GM12878 (cell line): ENCODE results near the gene NCDN. TPM values are rescaled to one million over a fixed set of nuclear protein-coding genes. Genes with fewer than 3 reads are reported as not detected.

Experiments
- ATAC-seq: fragments of 200-7000 bp; cut with Tn5 transposase; 3 replicates; pipeline ENCODE4 v1.9.1; 2020; ENCODE audit warnings: mild to moderate bottlenecking, moderate library complexity
- BruUV-seq: library from RNA; stranded (reverse); fragments of 400-500 nt; replicated peaks from 2 replicates; lab custom pipeline; 2021; lab: Mats Ljungman, UMichigan
- CTCF ChIA-PET: fragments of 300-600 bp; sonication (Branson Sonifier 250); formaldehyde crosslinking; extraction: SDS; loops from one replicate; lab custom pipeline; 2021; ENCODE audit warnings: inconsistent platforms; lab: Yijun Ruan, JAX
- POLR2A ChIA-PET: fragments of 350-600 bp; formaldehyde crosslinking; extraction: SDS; loops from one replicate; lab custom pipeline; 2021; ENCODE audit warnings: inconsistent platforms; lab: Charles Lee
- RAD21 ChIA-PET: fragments of 300-600 bp; sonication (Branson Sonifier 250); formaldehyde crosslinking; loops from one replicate; lab custom pipeline; 2023; ENCODE audit warnings: antibody characterized with exemption; ENCODE audit not compliant: unreplicated experiment; lab: Charles Lee
- SMC1A ChIA-PET: fragments of 300-600 bp; sonication (Branson Sonifier 250); formaldehyde crosslinking; loops from one replicate; lab custom pipeline; 2023; ENCODE audit not compliant: unreplicated experiment, uncharacterized antibody; lab: Charles Lee
- DNase-seq: peaks from one replicate; pipeline ENCODE4 v3.0.0-alpha.2; 2011; ENCODE audit warnings: low read depth, low spot score
- FAIRE-seq: peaks from 3 replicates; lab custom pipeline; 2011; peaks lifted over from hg19 to GRCh38; lab: Jason Lieb, UNC
- H2AFZ ChIP-seq: 2 replicates; pipeline ENCODE4 v1.6.0; 2011; ENCODE audit warnings: low read depth, low read length, control low read depth; ENCODE audit not compliant: control insufficient read depth
- H3K27ac ChIP-seq: 2 replicates; pipeline ENCODE4 v1.5.1; 2011; ENCODE audit warnings: control low read depth; ENCODE audit not compliant: control insufficient read depth, insufficient read depth
- H3K27me3 ChIP-seq, 2 experiments: replicated peaks in 1 of 2; 2 replicates each; pipeline versions ENCODE4 v1.6.0 to v1.6.1; 2011; ENCODE audit warnings: low read length in 1 of 2; ENCODE audit not compliant: control insufficient read depth in 2 of 2, insufficient read depth in 2 of 2
- H3K36me3 ChIP-seq, 2 experiments: 2 replicates each; pipeline ENCODE4 v1.5.1; 2011; ENCODE audit warnings: low read length in 1 of 2; ENCODE audit not compliant: control insufficient read depth in 2 of 2, insufficient read depth in 2 of 2
- H3K4me1 ChIP-seq: 2 replicates; pipeline ENCODE4 v1.6.1; 2011; ENCODE audit warnings: mild to moderate bottlenecking, low read length, moderate library complexity, mixed read lengths; ENCODE audit not compliant: control insufficient read depth, insufficient read depth
- H3K4me2 ChIP-seq: 2 replicates; pipeline ENCODE4 v1.6.0; 2011; ENCODE audit warnings: control low read depth; ENCODE audit not compliant: control insufficient read depth, insufficient read depth
- H3K4me3 ChIP-seq: fragments of 200-600 bp; sonication (generic); 2 replicates; pipeline ENCODE4 v1.5.1; 2016
- H3K79me2 ChIP-seq: 2 replicates; pipeline ENCODE4 v1.6.0; 2011; ENCODE audit warnings: low read length; ENCODE audit not compliant: control insufficient read depth, insufficient read depth
- H3K9ac ChIP-seq: 2 replicates; pipeline ENCODE4 v1.8.0; 2011; ENCODE audit warnings: low read length, control low read depth, mixed read lengths; ENCODE audit not compliant: control insufficient read depth, insufficient read depth
- H3K9me3 ChIP-seq: replicated peaks from 3 replicates; pipeline ENCODE4 v1.5.1; 2011; ENCODE audit warnings: mild to moderate bottlenecking, low read length; ENCODE audit not compliant: control insufficient read depth, insufficient read depth
- H4K20me1 ChIP-seq: 2 replicates; pipeline ENCODE4 v1.6.0; 2011; ENCODE audit not compliant: control insufficient read depth, insufficient read depth
- HDAC2 ChIP-seq: fragments of 200-600 bp; sonication (generic); IDR thresholded peaks from 2 replicates; pipeline ENCODE4 v1.6.1; 2017
- MXI1 ChIP-seq: fragments of 150-350 bp; IDR thresholded peaks from 2 replicates; pipeline ENCODE4 v1.6.1; 2011; ENCODE audit warnings: low read depth, mild to moderate bottlenecking, inconsistent platforms, low read length, improper control_type of control experiment
- MYC ChIP-seq: IDR thresholded peaks from 2 replicates; pipeline ENCODE4 v1.6.1; 2011; ENCODE audit warnings: mild to moderate bottlenecking, low read length, moderate library complexity, inconsistent platforms; ENCODE audit not compliant: insufficient read depth, insufficient replicate concordance, insufficient read length, severe bottlenecking
- RAD21 ChIP-seq: IDR thresholded peaks from 2 replicates; pipeline ENCODE4 v1.6.1; 2011; ENCODE audit warnings: mild to moderate bottlenecking, low read depth, low read length, moderate library complexity; ENCODE audit not compliant: insufficient read depth
- RUNX3 ChIP-seq: IDR thresholded peaks from 2 replicates; pipeline ENCODE4 v1.6.1; 2012; ENCODE audit warnings: low read length, inconsistent platforms
- SP1 ChIP-seq: IDR thresholded peaks from one replicate; pipeline ENCODE4 v1.6.1; 2011; ENCODE audit warnings: low read depth, low read length
- WGBS: methylation state at CpG from one replicate; pipeline ENCODE4 v1.1.6; 2016; ENCODE audit warnings: low lambda C conversion rate; ENCODE audit not compliant: insufficient replicate concordance, insufficient coverage; ENCODE audit errors: missing lambda C conversion rate; 5-methylcytosine and 5-hydroxymethylcytosine counted together
- in situ Hi-C: fragments of 300-500 bp; cut with MboI; formaldehyde crosslinking; loops from 9 replicates; pipeline ENCODE4 v1.14.3; 2018; ENCODE audit warnings: mixed read lengths
- intact Hi-C: fragments of 100-400 bp; cut with micrococcal nuclease; formaldehyde crosslinking; loops from one replicate; pipeline ENCODE4 v1.14.2; 2022; ENCODE audit not compliant: unreplicated experiment
- polyA plus RNA-seq, 11 experiments: library from polyadenylated mRNA; depleted of rRNA in 4 of 11; unstranded in 6 of 11; stranded (reverse) in 5 of 11; fragments of >200 nt; fragmentation: Nextera tagmentation in 4 of 11; fragmentation: Illumina TruSeq in 1 of 11; extraction: Ambion mirVana in 4 of 11; extraction: Trizol in 1 of 11; gene quantifications; 1 replicate in 1 of 11; 2 replicates in 10 of 11; pipeline versions ENCODE4 v1.2.1 to v1.2.3, GENCODE V29; 2011 to 2016; ENCODE audit warnings: inconsistent platforms in 2 of 11, missing spikeins in 2 of 11, low read depth in 1 of 11
- total RNA-seq, 4 experiments: library from RNA; depleted of rRNA in 3 of 4; stranded (reverse); fragments of >200 nt in 3 of 4; fragmentation: Illumina TruSeq in 1 of 4; extraction: Trizol in 1 of 4; gene quantifications; 2 replicates each; pipeline versions ENCODE4 v1.2.1 to v1.2.3, GENCODE V29; 2013 to 2021
- TF ChIP-seq, protein P1 (sequence below): fragments of 450-650 bp; conservative IDR thresholded peaks from 2 replicates; pipeline ENCODE4 v1.6.1; 2017; ENCODE audit warnings: mild to moderate bottlenecking, moderate library complexity

NCDN gene
- total and polyA plus RNA-seq, 10 of the 15 experiments (the other 5 are each of a cell fraction or from before 2014, with no cell fraction given): 1.8 to 25.5 (median 10.9) TPM

DNA sequence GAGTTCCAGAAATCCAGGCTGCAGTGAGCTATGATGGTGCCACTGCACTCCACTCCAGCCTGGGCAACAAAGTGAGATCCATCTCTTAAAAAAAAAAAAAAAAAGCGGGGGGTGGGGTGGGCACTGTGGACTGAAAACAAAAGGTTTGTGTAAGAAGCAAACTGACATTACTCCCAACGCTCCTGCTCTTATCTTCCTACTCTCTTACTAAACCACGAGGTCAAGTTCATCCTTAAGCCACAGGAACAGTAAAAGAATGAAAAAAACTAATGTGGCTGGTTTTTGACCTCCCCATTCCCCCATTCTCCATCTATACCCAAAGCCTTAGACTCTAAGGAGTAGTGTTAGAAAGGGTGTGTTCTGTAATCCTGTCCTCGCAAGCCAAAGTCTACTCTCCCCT, 46.3 kb downstream of the NCDN start:
- RAD21 ChIA-PET: no interaction called here
- intact Hi-C loops (no loop called here), in situ Hi-C loops (no loop called here)
- Histone ChIP-seq H2AFZ (no peak overlapping the region), H3K9ac (no peak overlapping the region), H3K36me3 (peaks cover 12 to 43% of the 10 kb centered on the region in 2 experiments), H3K79me2 (no peaks in the 10 kb centered on the region; the same call in 1 of the 2 replicates), H4K20me1 (no peaks in the 10 kb centered on the region; the same call in 1 of the 2 replicates), H3K4me2 (no peak overlapping the region), H3K4me1 (no peaks in the 10 kb centered on the region), H3K27me3 (no peaks in the 10 kb centered on the region), H3K9me3 (no peaks in the 10 kb centered on the region), H3K27ac (no peak overlapping the region), H3K4me3 (no peak overlapping the region)
- no peak for FAIRE-seq
- ATAC-seq: no peak
- POLR2A ChIA-PET: interaction anchor here (0.5 to 1.6 kb wide), 5 partner anchors 13 to 166 kb away, joined by 3 to 5 read pairs (median 4); partner anchors contain the start of gene CLSPN
- DNase-seq: no peak
- no TSS peak for BruUV-seq
- 98% methylated on average over 4 of the region's 4 CpGs for WGBS
- SMC1A ChIA-PET: interaction anchor here (1.2 kb wide), 1 partner anchor 35 kb away, joined by 3 read pairs; no protein-coding TSS in a partner anchor
- CTCF ChIA-PET: interaction anchor here (0.6 to 3.4 kb wide), 4 partner anchors 16 to 152 kb away, joined by 4 to 10 read pairs (median 6); no protein-coding TSS in a partner anchor
- no peak for TF ChIP-seq HDAC2
- TF ChIP-seq RAD21: no peak
- TF ChIP-seq MXI1: no peak
- TF ChIP-seq, protein P1, sequence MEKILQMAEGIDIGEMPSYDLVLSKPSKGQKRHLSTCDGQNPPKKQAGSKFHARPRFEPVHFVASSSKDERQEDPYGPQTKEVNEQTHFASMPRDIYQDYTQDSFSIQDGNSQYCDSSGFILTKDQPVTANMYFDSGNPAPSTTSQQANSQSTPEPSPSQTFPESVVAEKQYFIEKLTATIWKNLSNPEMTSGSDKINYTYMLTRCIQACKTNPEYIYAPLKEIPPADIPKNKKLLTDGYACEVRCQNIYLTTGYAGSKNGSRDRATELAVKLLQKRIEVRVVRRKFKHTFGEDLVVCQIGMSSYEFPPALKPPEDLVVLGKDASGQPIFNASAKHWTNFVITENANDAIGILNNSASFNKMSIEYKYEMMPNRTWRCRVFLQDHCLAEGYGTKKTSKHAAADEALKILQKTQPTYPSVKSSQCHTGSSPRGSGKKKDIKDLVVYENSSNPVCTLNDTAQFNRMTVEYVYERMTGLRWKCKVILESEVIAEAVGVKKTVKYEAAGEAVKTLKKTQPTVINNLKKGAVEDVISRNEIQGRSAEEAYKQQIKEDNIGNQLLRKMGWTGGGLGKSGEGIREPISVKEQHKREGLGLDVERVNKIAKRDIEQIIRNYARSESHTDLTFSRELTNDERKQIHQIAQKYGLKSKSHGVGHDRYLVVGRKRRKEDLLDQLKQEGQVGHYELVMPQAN: no peak
- no peak for TF ChIP-seq RUNX3
- TF ChIP-seq MYC: no peak
- no peak for TF ChIP-seq SP1
